HG02840 (cell line): ENCODE results near the gene APOB.

Experiments used
- ATAC-seq: cut with Tn5 transposase; IDR thresholded peaks from one replicate; pipeline ENCODE4 v1.9.1; 2021; ENCODE audit warnings: mild to moderate bottlenecking, moderate library complexity, moderate number of reproducible peaks; ENCODE audit not compliant: unreplicated experiment, low FRiP score

The APOB gene

GRCh38 chr2:20989404-20989803 lies 54.5 kb downstream of the APOB start:
- no peak for ATAC-seq

GRCh38 chr2:20988905-20989304 lies 55.0 kb downstream of the APOB start:
- ATAC-seq: no peak

- ATAC-seq: no peak
Observed at GRCh38 chr2:20986024-20986939, 57.6 kb downstream of the APOB start.

- no peak for ATAC-seq
Observed at GRCh38 chr2:20985062-20985461, 58.8 kb downstream of the APOB start.

GRCh38 chr2:20984408-20984807 lies 59.5 kb downstream of the APOB start:
- no peak for ATAC-seq

- no peak for ATAC-seq
Observed at GRCh38 chr2:20983844-20984243, 60.0 kb downstream of the APOB start.

GRCh38 chr2:20982861-20983260 lies 61.0 kb downstream of the APOB start:
- ATAC-seq: no peak

GRCh38 chr2:20977520-20978180 lies 66.2 kb downstream of the APOB start:
- ATAC-seq: no peak

- no peak for ATAC-seq
Observed at GRCh38 chr2:20976527-20976926, 67.3 kb downstream of the APOB start.

GRCh38 chr2:20972792-20973565 lies 70.9 kb downstream of the APOB start:
- no peak for ATAC-seq

- no peak for ATAC-seq
Observed at GRCh38 chr2:20972110-20972509, 71.8 kb downstream of the APOB start.

- no peak for ATAC-seq
Observed at GRCh38 chr2:20970068-20970467, 73.8 kb downstream of the APOB start.

GRCh38 chr2:20966061-20966595 lies 77.7 kb downstream of the APOB start:
- ATAC-seq: no peak

- ATAC-seq: no peak
Observed at GRCh38 chr2:20965221-20965620, 78.7 kb downstream of the APOB start.

GRCh38 chr2:20963867-20964266 lies 80.0 kb downstream of the APOB start:
- ATAC-seq: no peak

- ATAC-seq: no peak
Observed at GRCh38 chr2:20962939-20963557, 80.8 kb downstream of the APOB start.

GRCh38 chr2:20961858-20962257 lies 82.0 kb downstream of the APOB start:
- no peak for ATAC-seq

GRCh38 chr2:20960003-20960402 lies 83.9 kb downstream of the APOB start:
- ATAC-seq: no peak

- ATAC-seq: no peak
Observed at GRCh38 chr2:20959252-20959651, 84.6 kb downstream of the APOB start.

- ATAC-seq: no peak
Observed at GRCh38 chr2:20957788-20958525, 85.9 kb downstream of the APOB start.
